ENCODE measurements around the gene ITGB5. TPM values are rescaled to one million over a fixed set of nuclear protein-coding genes. Genes with fewer than 3 reads are reported as not detected.

ITGB5 gene
- total and polyA plus RNA-seq, 2 donors (not counting 1 experiment from before 2014, with no cell fraction given) = 0.15 to 0.54 TPM

- intact Hi-C loops (cut with micrococcal nuclease) = no loop called here
- H3K27ac Mint-ChIP-seq = no peak overlapping the region
- H3K27ac ChIP-seq (ENCODE audit: low read length in 2 of 2) = no peak overlapping the region
- ATAC-seq (ENCODE audit: low read depth) (no peak), DNase-seq (no peak)
- no peaks in the 10 kb centered on the region for H3K4me1 ChIP-seq (ENCODE audit: control insufficient read depth in 2 of 2, insufficient read depth in 2 of 2, low read length in 2 of 2)
- H4K20me1 ChIP-seq (ENCODE audit: control insufficient read depth, insufficient read depth, low read length, poor library complexity, severe bottlenecking) = no peaks in the 10 kb centered on the region
- no peaks in the 10 kb centered on the region for H3K79me2 ChIP-seq (ENCODE audit: control insufficient read depth, insufficient read depth, low read length)
- TF ChIP-seq CTCF (IDR thresholded peaks at IDR 0.05) (no peak), EZH2 (IDR thresholded peaks at IDR 0.05; ENCODE audit: borderline replicate concordance, insufficient read depth, low read depth, low read length, poor library complexity, severe bottlenecking) (no peak)
- WGBS (ENCODE audit: insufficient coverage) = 94% methylated on average over 6 of the region's 6 CpGs
- CTCF ChIA-PET = no interaction called here
- no peaks in the 10 kb centered on the region for H3K36me3 ChIP-seq (replicated peaks in 1 of 2; ENCODE audit: control extremely low read depth in 1 of 2, control insufficient read depth in 1 of 2, extremely low read depth in 1 of 2, insufficient read depth in 2 of 2, low read length in 1 of 2)
- H3K27me3 ChIP-seq (replicated peaks in 1 of 4; ENCODE audit: control extremely low read depth in 1 of 4, control insufficient read depth in 3 of 4, insufficient read depth in 4 of 4, low read length in 3 of 4) = peaks cover 0 to 9% (median 4%) of the 10 kb centered on the region in 4 experiments
- peaks cover 39% of the 10 kb centered on the region for H3K27me3 Mint-ChIP-seq
- POLR2A ChIA-PET = no interaction called here
- no peak overlapping the region for H2AFZ ChIP-seq (ENCODE audit: insufficient read depth, low read depth, low read length, poor library complexity, severe bottlenecking)
- no peaks in the 10 kb centered on the region for H3K4me1 Mint-ChIP-seq
- no peaks in the 10 kb centered on the region for H3K9me3 ChIP-seq (ENCODE audit: control extremely low read depth in 1 of 3, control insufficient read depth in 2 of 3, insufficient read depth in 1 of 3, low read length in 2 of 3)
- H3K4me3 Mint-ChIP-seq = no peak overlapping the region
- no peaks in the 10 kb centered on the region for H3K9me3 Mint-ChIP-seq (ENCODE audit: insufficient read depth)
- H3K4me2 ChIP-seq (replicated peaks; ENCODE audit: low read depth, low read length, poor library complexity, severe bottlenecking) = no peak overlapping the region
- no peak overlapping the region for H3K9ac ChIP-seq (ENCODE audit: low read length)
- no peak overlapping the region for H3K4me3 ChIP-seq (ENCODE audit: control extremely low read depth in 1 of 5, extremely low read depth in 1 of 5, insufficient read depth in 1 of 5, low read depth in 2 of 5, low read length in 4 of 5)
These were observed 65.8 kb downstream of the ITGB5 start for GRCh38 chr3:124821356-124821755.

GRCh38 chr3:124818398-124819091 is 68.6 kb downstream of the ITGB5 start:
- TF ChIP-seq EZH2 (IDR thresholded peaks at IDR 0.05; ENCODE audit: borderline replicate concordance, insufficient read depth, low read depth, low read length, poor library complexity, severe bottlenecking) (no peak), CTCF (IDR thresholded peaks at IDR 0.05) (no peak)
- ChIA-PET POLR2A (no interaction called here), CTCF (no interaction called here)
- H3K4me1 Mint-ChIP-seq = no peaks in the 10 kb centered on the region
- Histone ChIP-seq H3K4me1 (ENCODE audit: control insufficient read depth in 2 of 2, insufficient read depth in 2 of 2, low read length in 2 of 2) (no peaks in the 10 kb centered on the region), H3K9ac (ENCODE audit: low read length) (no peak overlapping the region), H3K27ac (ENCODE audit: low read length in 2 of 2) (no peak overlapping the region), H3K36me3 (replicated peaks in 1 of 2; ENCODE audit: control extremely low read depth in 1 of 2, control insufficient read depth in 1 of 2, extremely low read depth in 1 of 2, insufficient read depth in 2 of 2, low read length in 1 of 2) (no peaks in the 10 kb centered on the region), H3K9me3 (ENCODE audit: control extremely low read depth in 1 of 3, control insufficient read depth in 2 of 3, insufficient read depth in 1 of 3, low read length in 2 of 3) (no peaks in the 10 kb centered on the region), H3K27me3 (replicated peaks in 1 of 4; ENCODE audit: control extremely low read depth in 1 of 4, control insufficient read depth in 3 of 4, insufficient read depth in 4 of 4, low read length in 3 of 4) (peaks cover 0 to 9% (median 4%) of the 10 kb centered on the region in 4 experiments), H3K4me3 (ENCODE audit: control extremely low read depth in 1 of 5, extremely low read depth in 1 of 5, insufficient read depth in 1 of 5, low read depth in 2 of 5, low read length in 4 of 5) (no peak overlapping the region), H4K20me1 (ENCODE audit: control insufficient read depth, insufficient read depth, low read length, poor library complexity, severe bottlenecking) (no peaks in the 10 kb centered on the region), H3K79me2 (ENCODE audit: control insufficient read depth, insufficient read depth, low read length) (no peaks in the 10 kb centered on the region), H2AFZ (ENCODE audit: insufficient read depth, low read depth, low read length, poor library complexity, severe bottlenecking) (no peak overlapping the region), H3K4me2 (replicated peaks; ENCODE audit: low read depth, low read length, poor library complexity, severe bottlenecking) (no peak overlapping the region)
- intact Hi-C loops (cut with micrococcal nuclease) = no loop called here
- H3K27me3 Mint-ChIP-seq = peaks cover 28% of the 10 kb centered on the region
- no peak for DNase-seq
- H3K27ac Mint-ChIP-seq = no peak overlapping the region
- no peak for ATAC-seq (ENCODE audit: low read depth)
- H3K9me3 Mint-ChIP-seq (ENCODE audit: insufficient read depth) = no peaks in the 10 kb centered on the region
- H3K4me3 Mint-ChIP-seq = no peak overlapping the region
- WGBS (ENCODE audit: insufficient coverage) = 100% methylated on average over 3 of the region's 9 CpGs
